Naive thymus-derived CD8-positive, alpha-beta T cell (primary cell): ENCODE data around the gene FRY. TPM values are rescaled to one million over a fixed set of nuclear protein-coding genes. Genes with fewer than 3 reads are reported as not detected.

Source experiments
- ATAC-seq, 2 donors: fragments of 150-1000 bp; cut with Tn5 transposase in 1 of 2; sonication (Bioruptor Pico), chemical (Tn5 transposase) in 1 of 2; 1 replicate in 1 of 2; 2 replicates in 1 of 2; pipeline ENCODE4 v1.10.0; 2021; ENCODE audit warnings: mild to moderate bottlenecking in 2 of 2, moderate library complexity in 2 of 2
- POLR2A ChIA-PET: fragments of 350-600 bp; sonication (Branson Sonifier 250); formaldehyde crosslinking; loops from one replicate; lab custom pipeline; 2021; ENCODE audit warnings: antibody characterized with exemption; lab: Charles Lee
- DNase-seq, 10 donors: peaks; one replicate each; pipeline versions ENCODE4 v3.0.0 to v3.0.0-alpha.2; 2020 to 2022
- H3K27ac Mint-ChIP-seq, 10 donors: one replicate each; pipeline ENCODE4 v1.8.0; 2020 to 2022; ENCODE audit warnings: mild to moderate bottlenecking in 10 of 10, mixed read lengths in 10 of 10, moderate library complexity in 4 of 10, inconsistent platforms in 1 of 10
- H3K27me3 Mint-ChIP-seq, 5 donors: one replicate each; pipeline ENCODE4 v1.8.0; 2021 to 2022; ENCODE audit warnings: mixed read lengths in 5 of 5
- H3K36me3 Mint-ChIP-seq, 3 donors: one replicate each; pipeline ENCODE4 v1.8.0; 2020 to 2022; ENCODE audit warnings: mixed read lengths in 3 of 3, mild to moderate bottlenecking in 2 of 3, inconsistent platforms in 1 of 3
- H3K4me1 Mint-ChIP-seq, 4 donors: one replicate each; pipeline ENCODE4 v1.8.0; 2021 to 2022; ENCODE audit warnings: mixed read lengths in 4 of 4
- H3K4me3 Mint-ChIP-seq, 10 donors: one replicate each; pipeline ENCODE4 v1.8.0; 2020 to 2022; ENCODE audit warnings: mild to moderate bottlenecking in 10 of 10, mixed read lengths in 10 of 10, moderate library complexity in 6 of 10, inconsistent platforms in 1 of 10
- H3K9me3 Mint-ChIP-seq, 9 donors: one replicate each; pipeline ENCODE4 v1.8.0; 2020 to 2022; ENCODE audit warnings: mixed read lengths in 9 of 9, mild to moderate bottlenecking in 3 of 9, inconsistent platforms in 1 of 9, moderate library complexity in 1 of 9
- polyA plus RNA-seq, 3 donors: library from polyadenylated mRNA; unstranded; fragments of 300-500 nt; fragmentation: Illumina TruSeq; gene quantifications; one replicate each; pipeline ENCODE4 v1.2.3, GENCODE V29; 2021
- total RNA-seq, 8 experiments: library from RNA in 2 of 8; stranded (reverse) in 2 of 8; gene quantifications; one replicate each; pipeline ENCODE4 v1.2.3 and lab custom pipeline; 2021 to 2026

Gene FRY
- total and polyA plus RNA-seq, 5 experiments from 2014 or later = 0.08 to 1.4 (median 0.40) TPM

- Mint-ChIP-seq H3K27ac (no peak overlapping the region), H3K36me3 (no peaks in the 10 kb centered on the region), H3K4me1 (peaks cover 0 to 1% (median 0%) of the 10 kb centered on the region in 4 donors), H3K9me3 (peaks cover 0 to 3% (median 0%) of the 10 kb centered on the region in 9 donors), H3K27me3 (peaks cover 0 to 9% (median 4%) of the 10 kb centered on the region in 5 donors), H3K4me3 (no peak overlapping the region)
- no peak for ATAC-seq
- peak in 1 of 10 donors; percentile 6 for DNase-seq
- POLR2A ChIA-PET = no interaction called here
Measured at GRCh38 chr13:32001154-32001768, 30.3 kb upstream of the FRY start.

- POLR2A ChIA-PET = no interaction called here
- Mint-ChIP-seq H3K4me3 (no peak overlapping the region), H3K36me3 (no peaks in the 10 kb centered on the region), H3K9me3 (peaks cover 0 to 3% (median 0%) of the 10 kb centered on the region in 9 donors), H3K4me1 (peaks cover 0 to 1% (median 0%) of the 10 kb centered on the region in 4 donors), H3K27me3 (peaks cover 0 to 9% (median 3%) of the 10 kb centered on the region in 5 donors), H3K27ac (no peak overlapping the region)
- ATAC-seq = no peak
- DNase-seq = no peak
Measured at GRCh38 chr13:32001769-32002168, 29.8 kb upstream of the FRY start.

- DNase-seq (no peak), ATAC-seq (no peak)
- Mint-ChIP-seq H3K27me3 (peaks cover 0 to 9% (median 3%) of the 10 kb centered on the region in 5 donors), H3K4me3 (no peak overlapping the region), H3K27ac (no peak overlapping the region), H3K36me3 (no peaks in the 10 kb centered on the region), H3K4me1 (peaks cover 0 to 1% (median 0%) of the 10 kb centered on the region in 4 donors), H3K9me3 (peaks cover 0 to 3% (median 0%) of the 10 kb centered on the region in 9 donors)
- POLR2A ChIA-PET = no interaction called here
Measured at GRCh38 chr13:32002873-32003272, 28.7 kb upstream of the FRY start.

- H3K9me3 Mint-ChIP-seq = no peaks in the 10 kb centered on the region
- H3K36me3 Mint-ChIP-seq = no peaks in the 10 kb centered on the region
- H3K27ac Mint-ChIP-seq = no peak overlapping the region
- DNase-seq (no peak), ATAC-seq (no peak)
- no peak overlapping the region for H3K4me3 Mint-ChIP-seq
- H3K4me1 Mint-ChIP-seq = peaks cover 0 to 1% (median 0%) of the 10 kb centered on the region in 4 donors
- H3K27me3 Mint-ChIP-seq = peaks cover 1 to 9% (median 4%) of the 10 kb centered on the region in 5 donors
- POLR2A ChIA-PET = no interaction called here
Measured at GRCh38 chr13:32007494-32007893, 24.1 kb upstream of the FRY start.

GRCh38 chr13:32008518-32009175 lies 22.9 kb upstream of the FRY start:
- DNase-seq (no peak), ATAC-seq (no peak)
- Mint-ChIP-seq H3K4me1 (peaks cover 0 to 1% (median 0%) of the 10 kb centered on the region in 4 donors), H3K4me3 (no peak overlapping the region), H3K9me3 (no peaks in the 10 kb centered on the region), H3K36me3 (no peaks in the 10 kb centered on the region), H3K27ac (no peak overlapping the region), H3K27me3 (peaks cover 2 to 7% (median 4%) of the 10 kb centered on the region in 5 donors)
- POLR2A ChIA-PET = no interaction called here

- Mint-ChIP-seq H3K4me3 (no peak overlapping the region), H3K36me3 (no peaks in the 10 kb centered on the region), H3K27me3 (peaks cover 0 to 8% (median 4%) of the 10 kb centered on the region in 5 donors), H3K9me3 (no peaks in the 10 kb centered on the region), H3K27ac (no peak overlapping the region), H3K4me1 (peaks cover 0 to 1% (median 0%) of the 10 kb centered on the region in 4 donors)
- POLR2A ChIA-PET = no interaction called here
- no peak for ATAC-seq
- no peak for DNase-seq
Measured at GRCh38 chr13:32009362-32009761, 22.2 kb upstream of the FRY start.

GRCh38 chr13:32010136-32010535 lies 21.4 kb upstream of the FRY start:
- Mint-ChIP-seq H3K36me3 (no peaks in the 10 kb centered on the region), H3K4me3 (no peak overlapping the region), H3K27me3 (peaks cover 0 to 7% (median 4%) of the 10 kb centered on the region in 5 donors), H3K4me1 (peaks cover 0 to 1% (median 0%) of the 10 kb centered on the region in 4 donors), H3K9me3 (no peaks in the 10 kb centered on the region), H3K27ac (no peak overlapping the region)
- POLR2A ChIA-PET = no interaction called here
- no peak for DNase-seq
- no peak for ATAC-seq

GRCh38 chr13:32011971-32012370 lies 19.6 kb upstream of the FRY start:
- DNase-seq (no peak), ATAC-seq (no peak)
- H3K27me3 Mint-ChIP-seq = peaks cover 0 to 7% (median 4%) of the 10 kb centered on the region in 5 donors
- H3K36me3 Mint-ChIP-seq = no peaks in the 10 kb centered on the region
- H3K27ac Mint-ChIP-seq = no peak overlapping the region
- H3K4me1 Mint-ChIP-seq = no peaks in the 10 kb centered on the region
- H3K9me3 Mint-ChIP-seq = no peaks in the 10 kb centered on the region
- H3K4me3 Mint-ChIP-seq = no peak overlapping the region
- POLR2A ChIA-PET = no interaction called here

- Mint-ChIP-seq H3K4me3 (no peak overlapping the region), H3K27ac (no peak overlapping the region), H3K36me3 (no peaks in the 10 kb centered on the region), H3K27me3 (peaks cover 0 to 7% (median 2%) of the 10 kb centered on the region in 5 donors), H3K4me1 (no peaks in the 10 kb centered on the region), H3K9me3 (no peaks in the 10 kb centered on the region)
- POLR2A ChIA-PET = no interaction called here
- DNase-seq = no peak
- no peak for ATAC-seq
Measured at GRCh38 chr13:32013181-32013580, 18.4 kb upstream of the FRY start.

GRCh38 chr13:32016119-32016518 lies 15.5 kb upstream of the FRY start:
- POLR2A ChIA-PET = no interaction called here
- peaks cover 0 to 7% (median 2%) of the 10 kb centered on the region in 5 donors for H3K27me3 Mint-ChIP-seq
- ATAC-seq (no peak), DNase-seq (no peak)
- no peak overlapping the region for H3K4me3 Mint-ChIP-seq
- no peaks in the 10 kb centered on the region for H3K4me1 Mint-ChIP-seq
- no peak overlapping the region for H3K27ac Mint-ChIP-seq
- no peaks in the 10 kb centered on the region for H3K9me3 Mint-ChIP-seq
- no peaks in the 10 kb centered on the region for H3K36me3 Mint-ChIP-seq

- H3K9me3 Mint-ChIP-seq = no peaks in the 10 kb centered on the region
- POLR2A ChIA-PET = no interaction called here
- no peak for ATAC-seq
- H3K27me3 Mint-ChIP-seq = peaks cover 0 to 6% (median 2%) of the 10 kb centered on the region in 5 donors
- H3K4me1 Mint-ChIP-seq = no peaks in the 10 kb centered on the region
- no peak for DNase-seq
- H3K27ac Mint-ChIP-seq = no peak overlapping the region
- no peak overlapping the region for H3K4me3 Mint-ChIP-seq
- H3K36me3 Mint-ChIP-seq = no peaks in the 10 kb centered on the region
Measured at GRCh38 chr13:32016631-32017030, 14.9 kb upstream of the FRY start.

- Mint-ChIP-seq H3K36me3 (no peaks in the 10 kb centered on the region), H3K27me3 (peaks cover 0 to 6% (median 2%) of the 10 kb centered on the region in 5 donors), H3K9me3 (no peaks in the 10 kb centered on the region), H3K27ac (no peak overlapping the region), H3K4me3 (no peak overlapping the region), H3K4me1 (no peaks in the 10 kb centered on the region)
- DNase-seq (no peak), ATAC-seq (no peak)
- POLR2A ChIA-PET = no interaction called here
Measured at GRCh38 chr13:32017474-32017873, 14.1 kb upstream of the FRY start.

- Mint-ChIP-seq H3K27ac (no peak overlapping the region), H3K4me3 (no peak overlapping the region), H3K9me3 (no peaks in the 10 kb centered on the region), H3K36me3 (no peaks in the 10 kb centered on the region), H3K27me3 (no peaks in the 10 kb centered on the region), H3K4me1 (no peaks in the 10 kb centered on the region)
- POLR2A ChIA-PET = no interaction called here
- ATAC-seq (peak; percentile 52), DNase-seq (peak in 8 of 10 donors; percentile 13 to 66 (median 26))
Measured at GRCh38 chr13:32019612-32020233, 11.9 kb upstream of the FRY start.
